ENCODE results near the gene ATP11C.

ATP11C gene

GRCh38 chrX:139932901-139933796, at the start of gene ATP11C:
TSS of gene ATP11C (minus strand) at chrX:139933053. CDS start at chrX:139932042, 1,011 bp downstream.
- in situ Hi-C loops (cut with MboI; ENCODE audit: low sequenced_read_pairs, unreplicated experiment), result no loop called here
- peak; percentile 14 for TF ChIP-seq CTCF (IDR thresholded peaks at IDR 0.05; ENCODE audit: borderline replicate concordance, control extremely low read depth, extremely low read depth, insufficient read depth, missing control alignments)
- DNase-seq (ENCODE audit: low spot score), result peak; percentile 86

- no peak for TF ChIP-seq CTCF (IDR thresholded peaks at IDR 0.05; ENCODE audit: borderline replicate concordance, control extremely low read depth, extremely low read depth, insufficient read depth, missing control alignments)
- DNase-seq (ENCODE audit: low spot score), result no peak
- in situ Hi-C loops (cut with MboI; ENCODE audit: low sequenced_read_pairs, unreplicated experiment), result no loop called here
Measured at GRCh38 chrX:139974471-139974870, 41.6 kb upstream of the ATP11C start.

GRCh38 chrX:139972629-139973624, 40.1 kb upstream of the ATP11C start:
- in situ Hi-C loops (cut with MboI; ENCODE audit: low sequenced_read_pairs, unreplicated experiment), result no loop called here
- no peak for TF ChIP-seq CTCF (IDR thresholded peaks at IDR 0.05; ENCODE audit: borderline replicate concordance, control extremely low read depth, extremely low read depth, insufficient read depth, missing control alignments)

GRCh38 chrX:139972113-139972512, 39.3 kb upstream of the ATP11C start:
- TF ChIP-seq CTCF (IDR thresholded peaks at IDR 0.05; ENCODE audit: borderline replicate concordance, control extremely low read depth, extremely low read depth, insufficient read depth, missing control alignments), result no peak
- in situ Hi-C loops (cut with MboI; ENCODE audit: low sequenced_read_pairs, unreplicated experiment), result no loop called here
- no peak for DNase-seq (ENCODE audit: low spot score)

More at GRCh38 chrX:139972629-139973624, 40.1 kb upstream of the ATP11C start:
- no peak for DNase-seq (ENCODE audit: low spot score)

GRCh38 chrX:139971394-139971749, 38.5 kb upstream of the ATP11C start:
- in situ Hi-C loops (cut with MboI; ENCODE audit: low sequenced_read_pairs, unreplicated experiment), result no loop called here
- no peak for DNase-seq (ENCODE audit: low spot score)
- no peak for TF ChIP-seq CTCF (IDR thresholded peaks at IDR 0.05; ENCODE audit: borderline replicate concordance, control extremely low read depth, extremely low read depth, insufficient read depth, missing control alignments)

GRCh38 chrX:139969286-139969685, 36.4 kb upstream of the ATP11C start:
- TF ChIP-seq CTCF (IDR thresholded peaks at IDR 0.05; ENCODE audit: borderline replicate concordance, control extremely low read depth, extremely low read depth, insufficient read depth, missing control alignments), result no peak
- DNase-seq (ENCODE audit: low spot score), result no peak
- in situ Hi-C loops (cut with MboI; ENCODE audit: low sequenced_read_pairs, unreplicated experiment), result no loop called here
